Measurements from ENCODE around the gene PDF. TPM values are rescaled to one million over a fixed set of nuclear protein-coding genes. Genes with fewer than 3 reads are reported as not detected.
A peak's percentile ranks its signal among the peaks of the same experiment; 100 is the strongest.

Gene PDF
- total and polyA plus RNA-seq, 2 of the 13 experiments (the other 11 are each of a cell fraction or from before 2014, with no cell fraction given), result 12.4 to 48.8 TPM

GRCh38 chr16:69349536-69349935 is 19.1 kb upstream of the PDF start:
- FAIRE-seq (no peak), DNase-seq (ENCODE audit: low spot score) (no peak), ATAC-seq (no peak)
- no peaks in the 10 kb centered on the region for H3K27me3 ChIP-seq (ENCODE audit: control insufficient read depth in 1 of 2, insufficient read depth in 2 of 2, low read length in 2 of 2)
- TF ChIP-seq GPBP1L1 (CRISPR knock-in tag; IDR thresholded peaks at IDR 0.05) (no peak), ZNF891 (CRISPR knock-in tag; IDR thresholded peaks at IDR 0.05) (0 out of 2 replicates have a peak, but pooled peaks have one; percentile 19), ZNF768 (CRISPR knock-in tag; IDR thresholded peaks at IDR 0.05) (0 out of 2 replicates have a peak, but pooled peaks have one; percentile 14)
- H3K4me1 ChIP-seq (ENCODE audit: insufficient read depth, low read length), result peaks cover 24% of the 10 kb centered on the region
- WGBS (ENCODE audit: low lambda C conversion rate), result 95% methylated on average over 10 of the region's 10 CpGs
- H3K9me3 ChIP-seq (ENCODE audit: low read length), result no peaks in the 10 kb centered on the region
- in situ Hi-C loops (cut with HindIII; ENCODE audit: extremely low pct_ligation_motif_present, low pct_unique_long_range_greater_than_20kb) (no loop called here), intact Hi-C loops (cut with micrococcal nuclease; ENCODE audit: unreplicated experiment) (no loop called here)
- no peaks in the 10 kb centered on the region for H3K79me2 ChIP-seq (ENCODE audit: insufficient read depth, low read length)
- no peaks in the 10 kb centered on the region for H4K20me1 ChIP-seq (ENCODE audit: insufficient read depth, low read length)
- H3K36me3 ChIP-seq (replicated peaks in 1 of 2; ENCODE audit: control insufficient read depth in 1 of 2, insufficient read depth in 2 of 2, low read length in 2 of 2), result peaks cover 0 to 5% of the 10 kb centered on the region in 2 experiments; a peak in 2 of 5 replicates
- ChIA-PET CTCF (ENCODE audit: low intra/inter-chr PET ratio, low total read pairs) (no interaction called here), POLR2A (interaction anchor here (1.9 to 4.1 kb wide), 3 partner anchors 10 to 35 kb away, joined by 5 to 22 read pairs (median 9); partner anchors contain the start of genes COG8, NIP7 and PDF)
- no peak overlapping the region for H3K27ac ChIP-seq (ENCODE audit: extremely low read length, insufficient read depth, low read length)
- no peak overlapping the region for H2AFZ ChIP-seq (ENCODE audit: low read length)
- H3K4me2 ChIP-seq (ENCODE audit: low read depth, low read length), result no peak overlapping the region
- no peak overlapping the region for H3K9ac ChIP-seq (ENCODE audit: insufficient read depth, low read depth, low read length)
- BruUV-seq (replicated peaks), result no TSS peak
- H3K4me3 ChIP-seq (replicated peaks in 1 of 3; ENCODE audit: insufficient read depth in 1 of 3, low read depth in 2 of 3, low read length in 3 of 3), result no peak overlapping the region

- intact Hi-C loops (cut with micrococcal nuclease; ENCODE audit: unreplicated experiment) (no loop called here), in situ Hi-C loops (cut with HindIII; ENCODE audit: extremely low pct_ligation_motif_present, low pct_unique_long_range_greater_than_20kb) (no loop called here)
- ATAC-seq, result no peak
- CTCF ChIA-PET (ENCODE audit: low intra/inter-chr PET ratio, low total read pairs), result no interaction called here
- Histone ChIP-seq H3K4me2 (ENCODE audit: low read depth, low read length) (no peak overlapping the region), H3K79me2 (ENCODE audit: insufficient read depth, low read length) (no peaks in the 10 kb centered on the region), H3K9me3 (ENCODE audit: low read length) (no peaks in the 10 kb centered on the region), H3K27me3 (ENCODE audit: control insufficient read depth in 1 of 2, insufficient read depth in 2 of 2, low read length in 2 of 2) (no peaks in the 10 kb centered on the region), H3K36me3 (replicated peaks in 1 of 2; ENCODE audit: control insufficient read depth in 1 of 2, insufficient read depth in 2 of 2, low read length in 2 of 2) (peaks cover 5 to 8% of the 10 kb centered on the region in 2 experiments; a peak in 3 of 5 replicates), H4K20me1 (ENCODE audit: insufficient read depth, low read length) (no peaks in the 10 kb centered on the region), H3K9ac (ENCODE audit: insufficient read depth, low read depth, low read length) (no peak overlapping the region), H3K27ac (ENCODE audit: extremely low read length, insufficient read depth, low read length) (no peak overlapping the region), H2AFZ (ENCODE audit: low read length) (no peak overlapping the region), H3K4me1 (ENCODE audit: insufficient read depth, low read length) (peaks cover 24% of the 10 kb centered on the region), H3K4me3 (replicated peaks in 1 of 3; ENCODE audit: insufficient read depth in 1 of 3, low read depth in 2 of 3, low read length in 3 of 3) (no peak overlapping the region)
- WGBS (ENCODE audit: low lambda C conversion rate), result 97% methylated on average over 6 of the region's 6 CpGs
- no peak for DNase-seq (ENCODE audit: low spot score)
- POLR2A ChIA-PET, result interaction anchor here (1.4 kb wide), 1 partner anchor 9 kb away, joined by 4 read pairs; no protein-coding TSS in a partner anchor
- BruUV-seq (replicated peaks), result no TSS peak
- FAIRE-seq, result no peak
- TF ChIP-seq CHCHD3 (CRISPR knock-in tag; IDR thresholded peaks at IDR 0.05) (no peak), THYN1 (CRISPR knock-in tag; IDR thresholded peaks at IDR 0.05; ENCODE audit: borderline replicate concordance, low read depth) (no peak), RERE (CRISPR knock-in tag; IDR thresholded peaks at IDR 0.05; ENCODE audit: low read depth) (no peak), ZNF441 (CRISPR knock-in tag; IDR thresholded peaks at IDR 0.05; ENCODE audit: borderline replicate concordance) (no peak), ZNF605 (CRISPR knock-in tag; IDR thresholded peaks at IDR 0.05) (no peak), PRMT3 (CRISPR knock-in tag; IDR thresholded peaks at IDR 0.05; ENCODE audit: borderline replicate concordance, low read depth) (no peak), ZNF652 (CRISPR knock-in tag; IDR thresholded peaks at IDR 0.05; ENCODE audit: borderline replicate concordance, low read depth) (no peak)
These were observed 17.8 kb upstream of the PDF start for GRCh38 chr16:69348222-69348621.
